ENCODE results near the gene C11orf68.

C11orf68 gene

DNA sequence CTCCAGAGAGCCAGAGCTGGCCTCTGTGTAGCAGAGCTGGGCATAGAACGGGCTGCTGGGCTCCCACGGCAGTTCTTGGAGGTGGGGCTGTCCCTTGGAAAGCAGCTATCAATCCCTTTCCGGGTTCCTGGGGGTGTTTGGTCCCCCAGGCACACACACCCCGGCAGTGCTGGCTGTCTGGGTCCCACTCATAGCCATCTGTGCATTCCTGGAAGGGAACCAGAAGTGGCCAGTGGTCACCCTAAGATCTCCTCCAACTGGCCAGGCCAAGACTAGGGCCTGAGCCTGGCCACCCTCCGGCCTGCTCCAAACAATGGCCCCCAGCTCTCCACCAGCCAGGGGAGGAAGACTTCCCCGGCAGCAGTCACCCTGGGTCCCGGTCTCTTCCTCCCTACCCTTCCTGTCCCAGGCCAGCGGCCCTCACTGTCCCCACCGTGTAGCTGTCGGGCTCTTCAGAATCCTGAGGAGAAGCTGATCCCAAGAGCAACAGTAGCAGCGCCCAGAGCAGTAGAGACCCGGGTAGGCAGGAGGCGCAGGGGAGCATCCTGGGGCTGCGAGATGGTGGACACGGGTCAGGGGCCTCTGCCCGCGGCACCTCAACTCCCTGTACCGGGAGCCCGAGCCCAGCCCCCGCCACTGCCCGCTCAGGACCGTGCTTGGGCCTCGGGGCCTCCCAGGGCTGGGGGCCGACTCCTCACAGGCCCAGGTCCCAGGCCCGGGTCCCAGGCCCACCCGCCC lies 46.9 kb downstream of the C11orf68 start:
- peak overlapping the region; percentile 77 for H3K4me3 ChIP-seq (ENCODE audit: control insufficient read depth, low read depth, low read length)
- no peak for DNase-seq (ENCODE audit: low read depth)
- TF ChIP-seq CTCF (IDR thresholded peaks at IDR 0.05; ENCODE audit: control insufficient read depth, insufficient read depth, low read depth, low read length, missing control alignments): peak; percentile 35

DNA sequence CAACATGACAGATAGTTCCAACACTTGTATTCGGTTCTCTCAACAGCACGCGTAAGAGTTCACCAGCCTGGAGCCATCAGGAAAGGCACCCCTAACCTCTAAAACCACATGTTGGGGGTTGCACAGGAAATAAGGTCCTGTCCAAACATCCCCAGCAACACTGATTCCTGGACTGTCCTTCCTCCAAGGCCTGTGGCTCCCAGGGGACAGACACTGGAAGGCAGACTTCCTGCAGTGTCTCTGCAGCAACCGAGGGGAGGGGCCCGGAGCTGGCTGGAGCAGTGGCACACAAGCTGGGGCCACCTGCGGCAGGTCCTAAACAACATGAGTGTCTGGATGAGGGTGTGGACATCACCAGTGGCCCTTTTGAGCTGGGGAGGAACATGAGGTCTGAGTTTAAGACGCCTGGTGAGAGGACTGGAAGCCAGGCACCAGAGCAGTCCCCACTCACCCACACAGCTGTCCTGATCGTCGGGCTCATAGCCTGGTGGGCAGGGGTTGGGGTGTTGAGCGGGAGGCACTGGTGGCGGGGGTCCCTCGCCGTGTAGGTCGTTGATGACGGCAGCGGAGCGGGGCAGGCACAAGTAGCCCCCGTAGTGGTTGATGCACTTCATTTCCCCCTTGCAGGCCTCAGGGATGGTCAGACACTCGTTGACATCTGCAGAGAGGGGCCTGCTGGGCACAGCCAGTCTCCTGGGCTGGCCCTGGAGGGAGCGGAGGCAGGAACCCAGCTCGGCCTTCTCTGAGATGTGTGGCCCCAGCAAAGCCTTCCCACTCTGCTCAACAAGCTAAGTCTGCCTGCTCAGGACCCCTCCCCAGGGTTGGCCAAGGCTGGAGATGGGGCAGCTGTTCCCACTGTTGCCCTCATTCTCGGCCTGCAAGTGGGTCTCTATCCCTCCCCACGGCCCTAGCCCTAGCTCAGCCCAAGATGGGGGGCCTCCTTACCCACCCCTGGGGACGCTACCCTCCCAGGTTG lies 47.9 kb downstream of the C11orf68 start:
- no peak for TF ChIP-seq CTCF (IDR thresholded peaks at IDR 0.05; ENCODE audit: control insufficient read depth, insufficient read depth, low read depth, low read length, missing control alignments)
- H3K4me3 ChIP-seq (ENCODE audit: control insufficient read depth, low read depth, low read length): peak overlapping the region; percentile 77
- DNase-seq (ENCODE audit: low read depth): no peak

GRCh38 chr11:65870307-65870658 lies 48.6 kb downstream of the C11orf68 start:
- no peak overlapping the region for H3K4me3 ChIP-seq (ENCODE audit: control insufficient read depth, low read depth, low read length)
- DNase-seq (ENCODE audit: low read depth): no peak
- TF ChIP-seq CTCF (IDR thresholded peaks at IDR 0.05; ENCODE audit: control insufficient read depth, insufficient read depth, low read depth, low read length, missing control alignments): no peak

GRCh38 chr11:65869643-65870306 lies 49.1 kb downstream of the C11orf68 start:
- no peak overlapping the region for H3K4me3 ChIP-seq (ENCODE audit: control insufficient read depth, low read depth, low read length)
- TF ChIP-seq CTCF (IDR thresholded peaks at IDR 0.05; ENCODE audit: control insufficient read depth, insufficient read depth, low read depth, low read length, missing control alignments): no peak
- no peak for DNase-seq (ENCODE audit: low read depth)

GRCh38 chr11:65868907-65869306 lies 50.0 kb downstream of the C11orf68 start:
- TF ChIP-seq CTCF (IDR thresholded peaks at IDR 0.05; ENCODE audit: control insufficient read depth, insufficient read depth, low read depth, low read length, missing control alignments): no peak
- no peak overlapping the region for H3K4me3 ChIP-seq (ENCODE audit: control insufficient read depth, low read depth, low read length)
- DNase-seq (ENCODE audit: low read depth): no peak

- no peak for DNase-seq (ENCODE audit: low read depth)
- H3K4me3 ChIP-seq (ENCODE audit: control insufficient read depth, low read depth, low read length): no peak overlapping the region
- TF ChIP-seq CTCF (IDR thresholded peaks at IDR 0.05; ENCODE audit: control insufficient read depth, insufficient read depth, low read depth, low read length, missing control alignments): no peak
These were observed 50.7 kb downstream of the C11orf68 start for GRCh38 chr11:65868076-65868667.

Data from AG09309 (cell line).